MM.1S (cell line): ENCODE results near the gene CD244.
"Not testable (repeated sequence)": the region's sequence is repeated elsewhere in the genome, so short reads cannot be mapped to it uniquely, and the experiment has no call there.

Source experiments
- DNase-seq: peaks from one replicate; pipeline ENCODE4 v3.0.0-alpha.2; 2015
- H2AFZ ChIP-seq: fragments of 300-600 bp; sonication (generic); 2 replicates; pipeline ENCODE4 v1.6.0; 2016; ENCODE audit warnings: antibody characterized with exemption, low read length
- H3F3A ChIP-seq: fragments of 300-600 bp; sonication (generic); 2 replicates; pipeline ENCODE4 v1.6.1; 2016; ENCODE audit warnings: mild to moderate bottlenecking, antibody characterized with exemption, low read length, moderate library complexity, mixed read lengths; ENCODE audit not compliant: insufficient read depth
- H3K27ac ChIP-seq: fragments of 300-600 bp; sonication (generic); 2 replicates; pipeline ENCODE4 v1.5.1; 2016; ENCODE audit warnings: mild to moderate bottlenecking, low read length
- H3K27me3 ChIP-seq: fragments of 300-600 bp; sonication (generic); replicated peaks from 2 replicates; pipeline ENCODE4 v1.6.0; 2016; ENCODE audit warnings: low read length; ENCODE audit not compliant: insufficient read depth
- H3K36me3 ChIP-seq: fragments of 300-600 bp; sonication (generic); replicated peaks from 2 replicates; pipeline ENCODE4 v1.6.1; 2016; ENCODE audit warnings: mild to moderate bottlenecking, low read length, mixed read lengths; ENCODE audit not compliant: insufficient read depth
- H3K4me1 ChIP-seq: fragments of 300-600 bp; sonication (generic); 2 replicates; pipeline ENCODE4 v1.6.1; 2016; ENCODE audit warnings: low read length, mixed read lengths
- H3K4me2 ChIP-seq: fragments of 300-600 bp; sonication (generic); 2 replicates; pipeline ENCODE4 v1.6.0; 2016; ENCODE audit warnings: low read depth, low read length
- H3K4me3 ChIP-seq: fragments of 300-600 bp; sonication (generic); 2 replicates; pipeline ENCODE4 v1.5.1; 2016; ENCODE audit warnings: low read length, mixed read lengths
- H3K79me2 ChIP-seq: fragments of 300-600 bp; sonication (generic); 2 replicates; pipeline ENCODE4 v1.6.1; 2016; ENCODE audit warnings: mixed run types, low read length, mixed read lengths
- H3K9ac ChIP-seq: fragments of 300-600 bp; sonication (generic); 2 replicates; pipeline ENCODE4 v1.6.1; 2016; ENCODE audit warnings: low read length, mixed read lengths
- H3K9me2 ChIP-seq: fragments of 300-600 bp; sonication (generic); replicated peaks from 2 replicates; pipeline ENCODE4 v1.6.1; 2016; ENCODE audit warnings: mild to moderate bottlenecking, low read length, mixed read lengths; ENCODE audit not compliant: insufficient read depth
- H3K9me3 ChIP-seq: fragments of 300-600 bp; sonication (generic); replicated peaks from 2 replicates; pipeline ENCODE4 v1.6.1; 2016; ENCODE audit warnings: mild to moderate bottlenecking, low read length, mixed read lengths; ENCODE audit not compliant: insufficient read depth
- H4K20me1 ChIP-seq: fragments of 300-600 bp; sonication (generic); 2 replicates; pipeline ENCODE4 v1.6.1; 2016; ENCODE audit warnings: mild to moderate bottlenecking, low read length, moderate library complexity, mixed read lengths; ENCODE audit not compliant: insufficient read depth
- CTCF ChIP-seq: fragments of 300-600 bp; sonication (generic); IDR thresholded peaks from 2 replicates; pipeline ENCODE4 v1.5.1; 2016; ENCODE audit warnings: antibody characterized with exemption, low read length, mixed read lengths
- EZH2 ChIP-seq: fragments of 300-600 bp; sonication (generic); optimal IDR thresholded peaks from 2 replicates; pipeline ENCODE3; 2017; ENCODE audit warnings: low read depth, mild to moderate bottlenecking, antibody characterized with exemption, low read length, mixed read lengths
- EZH2phosphoT487 ChIP-seq: fragments of 300-600 bp; sonication (generic); IDR thresholded peaks from 2 replicates; pipeline ENCODE4 v1.6.1; 2018; ENCODE audit warnings: antibody characterized with exemption, low read length

The CD244 gene

GRCh38 chr1:160789702-160790611 is 72.7 kb downstream of the CD244 start:
- DNase-seq = no peak
- Histone ChIP-seq H3K79me2 (peaks cover 3% of the 10 kb centered on the region), H3F3A (0 out of 2 replicates have a peak, but pooled peaks cover under 1% of the 10 kb centered on the region), H2AFZ (no peak overlapping the region; the same call in 1 of the 2 replicates), H3K9ac (no peak overlapping the region), H3K27ac (no peak overlapping the region), H3K4me1 (peaks cover 10% of the 10 kb centered on the region), H3K9me2 (no peaks in the 10 kb centered on the region), H3K27me3 (no peaks in the 10 kb centered on the region), H3K36me3 (no peaks in the 10 kb centered on the region), H3K4me2 (no peak overlapping the region), H3K4me3 (no peak overlapping the region), H4K20me1 (no peaks in the 10 kb centered on the region), H3K9me3 (no peaks in the 10 kb centered on the region)
- TF ChIP-seq EZH2 = no peak
- TF ChIP-seq CTCF = no peak
- no peak for TF ChIP-seq EZH2phosphoT487

GRCh38 chr1:160789051-160789701 is 73.5 kb downstream of the CD244 start:
- DNase-seq = no peak
- no peak overlapping the region for H3K4me3 ChIP-seq
- H3K79me2 ChIP-seq = no peaks in the 10 kb centered on the region
- no peaks in the 10 kb centered on the region for H4K20me1 ChIP-seq
- no peaks in the 10 kb centered on the region for H3K36me3 ChIP-seq
- TF ChIP-seq EZH2 (no peak), CTCF (no peak), EZH2phosphoT487 (no peak)
- H3K4me1 ChIP-seq = peaks cover 2% of the 10 kb centered on the region; the same call in 1 of the 2 replicates
- H3K4me2 ChIP-seq = no peak overlapping the region
- no peak overlapping the region for H3K27ac ChIP-seq
- H3K9ac ChIP-seq = no peak overlapping the region
- no peaks in the 10 kb centered on the region for H3F3A ChIP-seq
- H3K9me3 ChIP-seq = no peaks in the 10 kb centered on the region
- H3K9me2 ChIP-seq = no peaks in the 10 kb centered on the region
- H3K27me3 ChIP-seq = no peaks in the 10 kb centered on the region
- no peak overlapping the region for H2AFZ ChIP-seq

GRCh38 chr1:160782988-160783765 is 79.5 kb downstream of the CD244 start:
- H3F3A ChIP-seq = peaks cover 16% of the 10 kb centered on the region
- H3K4me1 ChIP-seq = peaks cover 28% of the 10 kb centered on the region
- H3K36me3 ChIP-seq, H3K79me2 ChIP-seq, DNase-seq, H3K27me3 ChIP-seq, H3K4me2 ChIP-seq, H2AFZ ChIP-seq, H4K20me1 ChIP-seq, H3K4me3 ChIP-seq, H3K9me3 ChIP-seq, H3K9me2 ChIP-seq, H3K9ac ChIP-seq: not testable (repeated sequence)
- H3K27ac ChIP-seq = peak overlapping the region; percentile 90; the same call in 1 of the 2 replicates
